GM19324 (cell line): ENCODE results near the gene PDX1.

ENCODE experiments used
- ATAC-seq: cut with Tn5 transposase; IDR thresholded peaks from one replicate; pipeline ENCODE4 v1.9.1; 2021; ENCODE audit warnings: mild to moderate bottlenecking, moderate library complexity; ENCODE audit not compliant: unreplicated experiment, low FRiP score

PDX1 gene

GRCh38 chr13:27921961-27922882, 2.4 kb downstream of the PDX1 start:
- no peak for ATAC-seq

- no peak for ATAC-seq
Measured at GRCh38 chr13:27922883-27923612, 3.2 kb downstream of the PDX1 start.

DNA sequence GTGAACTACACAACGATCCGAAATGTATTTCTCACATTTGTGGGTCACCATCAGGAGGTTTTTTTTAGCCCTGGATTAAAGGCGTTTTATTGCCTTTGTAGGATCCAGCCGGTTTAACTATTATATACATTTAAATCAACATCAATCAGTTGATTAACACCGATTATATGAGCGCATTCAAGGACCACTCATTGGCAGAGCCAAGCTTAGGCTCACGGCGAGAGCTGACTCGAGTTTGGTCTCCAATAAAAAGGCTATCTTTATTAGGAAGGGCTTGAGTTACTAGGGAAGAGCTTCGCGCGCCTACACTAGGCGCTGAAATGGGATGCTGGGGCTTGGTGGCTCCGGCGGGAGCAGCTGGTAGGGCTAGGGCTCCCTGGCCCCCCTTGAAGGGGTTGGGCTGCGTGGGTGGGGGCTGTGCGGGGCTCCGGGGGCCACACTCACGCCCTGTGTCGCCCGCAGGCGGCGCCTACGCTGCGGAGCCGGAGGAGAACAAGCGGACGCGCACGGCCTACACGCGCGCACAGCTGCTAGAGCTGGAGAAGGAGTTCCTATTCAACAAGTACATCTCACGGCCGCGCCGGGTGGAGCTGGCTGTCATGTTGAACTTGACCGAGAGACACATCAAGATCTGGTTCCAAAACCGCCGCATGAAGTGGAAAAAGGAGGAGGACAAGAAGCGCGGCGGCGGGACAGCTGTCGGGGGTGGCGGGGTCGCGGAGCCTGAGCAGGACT, 4.2 kb downstream of the PDX1 start:
- no peak for ATAC-seq

DNA sequence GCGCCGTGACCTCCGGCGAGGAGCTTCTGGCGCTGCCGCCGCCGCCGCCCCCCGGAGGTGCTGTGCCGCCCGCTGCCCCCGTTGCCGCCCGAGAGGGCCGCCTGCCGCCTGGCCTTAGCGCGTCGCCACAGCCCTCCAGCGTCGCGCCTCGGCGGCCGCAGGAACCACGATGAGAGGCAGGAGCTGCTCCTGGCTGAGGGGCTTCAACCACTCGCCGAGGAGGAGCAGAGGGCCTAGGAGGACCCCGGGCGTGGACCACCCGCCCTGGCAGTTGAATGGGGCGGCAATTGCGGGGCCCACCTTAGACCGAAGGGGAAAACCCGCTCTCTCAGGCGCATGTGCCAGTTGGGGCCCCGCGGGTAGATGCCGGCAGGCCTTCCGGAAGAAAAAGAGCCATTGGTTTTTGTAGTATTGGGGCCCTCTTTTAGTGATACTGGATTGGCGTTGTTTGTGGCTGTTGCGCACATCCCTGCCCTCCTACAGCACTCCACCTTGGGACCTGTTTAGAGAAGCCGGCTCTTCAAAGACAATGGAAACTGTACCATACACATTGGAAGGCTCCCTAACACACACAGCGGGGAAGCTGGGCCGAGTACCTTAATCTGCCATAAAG, 4.8 kb downstream of the PDX1 start:
- no peak for ATAC-seq

- ATAC-seq = no peak
Measured at GRCh38 chr13:27925220-27925991, 5.6 kb downstream of the PDX1 start.

DNA sequence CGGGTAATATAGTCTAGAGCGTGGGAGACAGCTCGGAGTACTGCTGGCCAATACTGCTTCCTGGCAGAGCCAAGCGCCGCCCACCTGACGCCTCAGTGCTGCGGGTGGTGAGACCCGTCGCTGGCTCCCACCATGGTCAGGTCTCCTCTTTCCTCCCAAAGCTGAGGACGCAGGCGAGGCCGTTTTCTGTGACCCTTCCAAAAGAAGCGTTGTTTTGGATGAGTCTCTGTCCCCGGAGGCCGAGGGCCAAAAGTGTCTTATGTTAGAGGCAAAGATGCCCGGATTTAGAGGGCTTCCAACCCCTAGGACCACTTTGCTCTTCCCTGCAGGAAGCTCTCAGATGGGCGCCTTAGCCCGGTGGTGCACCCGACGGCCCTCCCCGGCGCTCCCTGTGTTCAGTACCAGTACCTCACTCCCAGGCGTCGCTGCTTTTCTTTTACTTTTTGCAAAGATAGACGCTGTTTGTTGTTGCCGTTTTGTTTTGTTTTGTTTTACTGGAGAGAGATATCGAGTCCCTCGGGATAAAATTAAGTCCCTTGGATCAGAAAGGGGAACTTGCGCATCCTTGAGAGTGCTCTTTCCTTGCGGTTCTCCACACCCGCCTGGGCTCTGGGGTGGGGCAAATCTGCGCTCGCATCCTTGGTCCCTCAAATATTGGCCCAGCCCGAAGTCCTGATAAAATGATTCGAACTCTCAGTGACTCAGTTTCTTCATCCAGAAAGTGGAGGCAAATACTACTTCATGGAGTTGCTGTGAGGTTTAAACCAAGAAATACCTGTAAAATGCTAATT, 7.0 kb downstream of the PDX1 start:
- no peak for ATAC-seq

- no peak for ATAC-seq
Measured at GRCh38 chr13:27927444-27928352, 7.9 kb downstream of the PDX1 start.

- no peak for ATAC-seq
Measured at GRCh38 chr13:27928353-27928804, 8.6 kb downstream of the PDX1 start.

- ATAC-seq = no peak
Measured at GRCh38 chr13:27928805-27929753, 9.3 kb downstream of the PDX1 start.

DNA sequence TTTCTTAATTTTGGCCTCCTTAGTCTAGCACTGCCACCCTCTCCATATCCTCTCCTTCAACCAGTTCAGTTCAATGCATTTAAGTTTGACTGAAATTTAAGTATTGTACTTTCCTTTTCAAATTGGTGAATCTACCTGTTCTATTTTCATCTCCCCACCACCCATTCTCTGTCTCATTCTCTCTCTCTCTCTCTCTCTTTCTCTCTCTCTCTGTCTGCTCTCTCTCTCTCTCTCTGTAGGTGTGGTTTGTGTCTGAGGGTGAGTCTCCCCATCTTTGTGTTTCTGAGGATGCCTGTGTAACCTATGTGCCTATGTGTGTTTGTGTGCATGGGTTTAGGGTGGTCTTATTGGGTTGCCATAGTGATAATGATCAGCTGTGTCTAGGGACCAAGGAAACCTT, 10.1 kb downstream of the PDX1 start:
- no peak for ATAC-seq

DNA sequence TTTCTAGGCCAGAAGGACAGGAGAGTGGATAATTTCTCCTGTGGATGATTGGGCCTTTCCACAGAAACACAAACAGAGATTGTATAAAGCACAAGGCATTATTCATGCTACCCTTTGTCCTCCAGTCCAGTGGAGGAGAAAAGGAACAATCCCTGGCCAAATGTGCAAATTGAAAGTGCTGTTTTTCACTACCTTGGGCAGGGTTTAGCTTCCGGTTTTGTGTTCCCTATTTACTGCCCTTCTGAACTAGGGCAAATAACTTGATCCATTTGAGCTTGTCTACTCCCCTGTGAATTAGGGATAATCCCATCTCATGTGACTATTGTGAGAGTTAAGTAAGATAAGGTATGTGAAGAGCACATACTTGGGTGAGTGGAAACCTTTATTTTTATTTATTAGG, 13.3 kb downstream of the PDX1 start:
- ATAC-seq = no peak

- ATAC-seq = no peak
Measured at GRCh38 chr13:27933580-27934328, 14.0 kb downstream of the PDX1 start.

GRCh38 chr13:27942972-27943371, 23.2 kb downstream of the PDX1 start:
- no peak for ATAC-seq

GRCh38 chr13:27952876-27953675, 33.3 kb downstream of the PDX1 start:
- no peak for ATAC-seq

DNA sequence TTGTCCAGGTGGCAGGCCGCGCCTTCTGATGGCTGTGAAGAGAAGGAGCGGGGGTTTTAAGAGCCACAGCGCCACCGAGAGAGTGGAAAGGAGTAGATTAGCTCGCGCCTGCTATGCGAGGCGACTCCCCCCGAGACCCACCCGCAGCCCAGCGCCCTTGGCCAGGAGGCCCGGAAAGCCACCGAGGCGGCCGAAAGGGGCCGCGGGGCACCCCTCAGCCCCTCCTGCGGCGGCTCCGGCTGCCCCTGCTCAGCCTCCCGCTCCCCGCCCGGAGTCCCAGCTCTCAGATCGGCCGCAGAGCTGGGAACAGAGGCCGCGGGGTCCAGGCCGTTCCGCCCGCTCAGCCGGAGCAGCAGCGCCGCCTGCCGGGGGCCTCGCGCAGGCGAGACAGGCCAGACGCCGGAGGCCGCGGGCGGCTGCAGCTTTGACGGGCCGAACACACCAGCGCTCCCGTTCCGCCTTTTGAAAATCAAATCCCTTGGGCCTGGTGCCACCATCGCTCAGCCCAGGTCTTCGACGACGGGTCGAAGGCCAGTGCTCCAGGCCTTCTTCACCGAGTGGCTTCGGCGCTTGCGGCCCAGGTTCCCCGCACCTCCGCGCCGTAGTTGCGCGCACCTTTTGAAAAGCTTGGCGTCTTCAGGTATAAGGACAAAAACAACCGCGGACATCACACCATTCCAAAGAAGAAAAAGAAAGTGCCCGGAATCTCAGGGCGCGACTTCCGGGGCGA, 34.0 kb downstream of the PDX1 start:
- peak; percentile 87 for ATAC-seq
